RWPE2 (cell line): Measurements from ENCODE around the gene FOXF1.
A peak's percentile ranks its signal among the peaks of the same experiment; 100 is the strongest.

ENCODE experiments used
- ATAC-seq: fragments of 200-7000 bp; cut with Tn5 transposase; 3 replicates; pipeline ENCODE4 v1.9.1; 2021; ENCODE audit warnings: low read depth
- DNase-seq: peaks from one replicate; pipeline ENCODE4 v3.0.0-alpha.2; 2020; ENCODE audit warnings: low spot score
- H3K27ac ChIP-seq: fragments of 450-650 bp; 2 replicates; pipeline ENCODE4 v1.5.1; 2017; ENCODE audit warnings: mild to moderate bottlenecking; ENCODE audit not compliant: poor library complexity, severe bottlenecking
- H3K27me3 ChIP-seq: fragments of 250-450 bp; sonication (Bioruptor Pico); 2 replicates; pipeline ENCODE4 v1.5.1; 2021; ENCODE audit warnings: mild to moderate bottlenecking, moderate library complexity; ENCODE audit not compliant: insufficient read depth, poor library complexity, severe bottlenecking
- H3K36me3 ChIP-seq: fragments of 250-450 bp; sonication (Bioruptor Pico); 2 replicates; pipeline ENCODE4 v1.5.1; 2020; ENCODE audit warnings: low read depth, mild to moderate bottlenecking, moderate library complexity
- H3K4me1 ChIP-seq: fragments of 250-450 bp; sonication (Bioruptor Pico); 2 replicates; pipeline ENCODE4 v1.5.1; 2021; ENCODE audit warnings: mild to moderate bottlenecking, moderate library complexity; ENCODE audit not compliant: insufficient read depth, poor library complexity, severe bottlenecking
- H3K4me3 ChIP-seq: fragments of 250-450 bp; sonication (Bioruptor Pico); 2 replicates; pipeline ENCODE4 v1.5.1; 2021; ENCODE audit warnings: mild to moderate bottlenecking, moderate library complexity; ENCODE audit not compliant: severe bottlenecking
- H3K9me3 ChIP-seq: fragments of 250-450 bp; sonication (Bioruptor Pico); 2 replicates; pipeline ENCODE4 v1.5.1; 2021; ENCODE audit warnings: mild to moderate bottlenecking, moderate library complexity; ENCODE audit not compliant: severe bottlenecking
- CTCF ChIP-seq: fragments of 450-650 bp; IDR thresholded peaks from one replicate; pipeline ENCODE4 v1.5.1; 2017; ENCODE audit warnings: mild to moderate bottlenecking, moderate library complexity; ENCODE audit not compliant: poor library complexity, severe bottlenecking

The FOXF1 gene

GRCh38 chr16:86515413-86515776 is 5.1 kb downstream of the FOXF1 start:
- TF ChIP-seq CTCF: no peak
- Histone ChIP-seq H3K9me3 (no peaks in the 10 kb centered on the region), H3K4me3 (no peak overlapping the region), H3K4me1 (no peaks in the 10 kb centered on the region), H3K27me3 (peaks cover 100% of the 10 kb centered on the region), H3K27ac (no peak overlapping the region), H3K36me3 (no peaks in the 10 kb centered on the region)
- ATAC-seq (no peak), DNase-seq (no peak)

- H3K4me1 ChIP-seq: no peaks in the 10 kb centered on the region
- peaks cover 100% of the 10 kb centered on the region for H3K27me3 ChIP-seq
- DNase-seq (no peak), ATAC-seq (no peak)
- no peak overlapping the region for H3K27ac ChIP-seq
- H3K4me3 ChIP-seq: no peak overlapping the region
- no peak for TF ChIP-seq CTCF
- H3K9me3 ChIP-seq: no peaks in the 10 kb centered on the region
- H3K36me3 ChIP-seq: no peaks in the 10 kb centered on the region
These were observed 5.7 kb downstream of the FOXF1 start for GRCh38 chr16:86515777-86516622.

GRCh38 chr16:86516623-86517003 is 6.3 kb downstream of the FOXF1 start:
- H3K4me3 ChIP-seq: no peak overlapping the region
- H3K27me3 ChIP-seq: peaks cover 100% of the 10 kb centered on the region
- no peaks in the 10 kb centered on the region for H3K9me3 ChIP-seq
- ATAC-seq (no peak), DNase-seq (no peak)
- H3K36me3 ChIP-seq: no peaks in the 10 kb centered on the region
- no peak overlapping the region for H3K27ac ChIP-seq
- H3K4me1 ChIP-seq: no peaks in the 10 kb centered on the region
- TF ChIP-seq CTCF: no peak

GRCh38 chr16:86517033-86517432 is 6.7 kb downstream of the FOXF1 start:
- no peak overlapping the region for H3K4me3 ChIP-seq
- no peak overlapping the region for H3K27ac ChIP-seq
- H3K27me3 ChIP-seq: peaks cover 100% of the 10 kb centered on the region
- DNase-seq (no peak), ATAC-seq (no peak)
- TF ChIP-seq CTCF: no peak
- no peaks in the 10 kb centered on the region for H3K9me3 ChIP-seq
- H3K4me1 ChIP-seq: no peaks in the 10 kb centered on the region
- H3K36me3 ChIP-seq: no peaks in the 10 kb centered on the region

GRCh38 chr16:86517652-86518258 is 7.4 kb downstream of the FOXF1 start:
- H3K27ac ChIP-seq: no peak overlapping the region
- H3K4me3 ChIP-seq: no peak overlapping the region
- ATAC-seq: peak; percentile 74
- peak; percentile 81 for TF ChIP-seq CTCF
- DNase-seq: no peak
- peaks cover 95% of the 10 kb centered on the region for H3K27me3 ChIP-seq
- H3K9me3 ChIP-seq: no peaks in the 10 kb centered on the region
- no peaks in the 10 kb centered on the region for H3K4me1 ChIP-seq
- no peaks in the 10 kb centered on the region for H3K36me3 ChIP-seq
